Stimulated activated CD4-positive, alpha-beta T cell treated with anti-CD3 and anti-CD28 coated beads, Interleukin-4, amount 100 ng/mL, for 4 hours (primary cell): ENCODE data around the gene SLC25A21.
"Not testable (repeated sequence)": the region's sequence is repeated elsewhere in the genome, so short reads cannot be mapped to it uniquely, and the experiment has no call there.

ENCODE experiments used
- DNase-seq, 2 experiments: peaks; one replicate each; pipeline ENCODE4 v3.0.0-alpha.2; 2020

The SLC25A21 gene

GRCh38 chr14:37185670-37186069, 13.3 kb upstream of the SLC25A21 start:
- no peak for DNase-seq

- not testable (repeated sequence) for DNase-seq
These were observed 12.1 kb upstream of the SLC25A21 start for GRCh38 chr14:37184520-37184919.

- no peak for DNase-seq
These were observed 9.0 kb upstream of the SLC25A21 start for GRCh38 chr14:37181441-37181840.

- DNase-seq, result not testable (repeated sequence)
These were observed 8.5 kb upstream of the SLC25A21 start for GRCh38 chr14:37180886-37181285.

GRCh38 chr14:37179896-37180502, 7.6 kb upstream of the SLC25A21 start:
- no peak for DNase-seq

GRCh38 chr14:37172936-37173614, 669 bp upstream of the SLC25A21 start:
- DNase-seq, result no peak

GRCh38 chr14:37171678-37172023, 755 bp downstream of the SLC25A21 start:
- DNase-seq, result no peak

GRCh38 chr14:37170993-37171392, 1.4 kb downstream of the SLC25A21 start:
- DNase-seq, result no peak

GRCh38 chr14:37170237-37170636, 2.2 kb downstream of the SLC25A21 start:
- DNase-seq, result no peak

- no peak for DNase-seq
These were observed 3.7 kb downstream of the SLC25A21 start for GRCh38 chr14:37168721-37169120.

- DNase-seq, result no peak
These were observed 5.0 kb downstream of the SLC25A21 start for GRCh38 chr14:37167151-37168047.

GRCh38 chr14:37165794-37166193, 6.6 kb downstream of the SLC25A21 start:
- no peak for DNase-seq

- not testable (repeated sequence) for DNase-seq
These were observed 10.1 kb downstream of the SLC25A21 start for GRCh38 chr14:37162307-37162706.

GRCh38 chr14:37157987-37158386, 14.4 kb downstream of the SLC25A21 start:
- no peak for DNase-seq

GRCh38 chr14:37153483-37153882, 18.9 kb downstream of the SLC25A21 start:
- DNase-seq, result no peak

- DNase-seq, result no peak
These were observed 19.4 kb downstream of the SLC25A21 start for GRCh38 chr14:37153005-37153404.

GRCh38 chr14:37150414-37150813, 22.0 kb downstream of the SLC25A21 start:
- DNase-seq, result no peak

GRCh38 chr14:37147310-37147880, 25.0 kb downstream of the SLC25A21 start:
- DNase-seq, result no peak

- not testable (repeated sequence) for DNase-seq
These were observed 26.0 kb downstream of the SLC25A21 start for GRCh38 chr14:37146438-37146837.

- DNase-seq, result no peak
These were observed 27.0 kb downstream of the SLC25A21 start for GRCh38 chr14:37145395-37145794.

GRCh38 chr14:37144729-37145363, 27.6 kb downstream of the SLC25A21 start:
- DNase-seq, result no peak

- DNase-seq, result no peak
These were observed 28.9 kb downstream of the SLC25A21 start for GRCh38 chr14:37143475-37143874.

- DNase-seq, result no peak
These were observed 29.5 kb downstream of the SLC25A21 start for GRCh38 chr14:37142835-37143401.
